ENCODE results near the gene ARF6.
"Not testable (repeated sequence)": the region's sequence is repeated elsewhere in the genome, so short reads cannot be mapped to it uniquely, and the experiment has no call there.

ARF6 gene

DNA sequence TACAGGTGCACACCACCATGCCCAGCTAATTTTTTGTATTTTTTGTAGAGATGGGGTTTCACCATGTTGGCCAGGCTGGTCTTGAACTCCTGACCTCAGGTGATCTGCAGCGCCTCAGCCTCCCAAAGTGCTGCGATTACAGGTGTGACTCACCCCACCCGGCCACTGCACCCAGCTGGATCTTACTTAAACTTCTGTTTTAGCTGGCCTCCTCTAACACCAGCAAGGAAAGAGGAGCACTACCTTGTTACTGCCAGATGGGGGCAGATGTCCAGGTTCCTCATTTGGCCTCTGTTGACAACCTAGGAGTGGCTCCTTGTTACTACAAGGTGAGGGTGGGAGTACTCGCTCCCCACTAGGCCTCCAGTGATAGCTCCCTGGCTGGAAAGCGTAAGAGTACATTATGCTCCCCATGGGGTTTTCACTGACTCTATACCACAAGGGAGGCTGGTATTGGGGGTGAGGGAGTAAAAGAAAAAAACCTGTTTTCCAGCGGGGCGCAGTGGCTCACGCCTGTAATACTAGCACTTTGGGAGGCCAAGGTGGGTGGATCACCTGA, 13.2 kb upstream of the ARF6 start:
- H3K9ac ChIP-seq (ENCODE audit: low read length in 2 of 2): no peak overlapping the region
- no peaks in the 10 kb centered on the region for H3K36me3 ChIP-seq (ENCODE audit: control insufficient read depth in 2 of 2, insufficient read depth in 2 of 2, low read length in 2 of 2)
- H3K4me1 ChIP-seq (ENCODE audit: control insufficient read depth, insufficient read depth, low read length): no peaks in the 10 kb centered on the region
- H3K27me3 ChIP-seq (ENCODE audit: control insufficient read depth in 1 of 2, insufficient read depth in 2 of 2, low read length in 2 of 2): no peaks in the 10 kb centered on the region
- no peaks in the 10 kb centered on the region for H3K9me3 ChIP-seq (ENCODE audit: control insufficient read depth in 2 of 2, low read length in 2 of 2)
- H3K4me3 ChIP-seq (ENCODE audit: low read length in 2 of 2): no peak overlapping the region
- H3K27ac ChIP-seq (ENCODE audit: low read length): no peak overlapping the region

DNA sequence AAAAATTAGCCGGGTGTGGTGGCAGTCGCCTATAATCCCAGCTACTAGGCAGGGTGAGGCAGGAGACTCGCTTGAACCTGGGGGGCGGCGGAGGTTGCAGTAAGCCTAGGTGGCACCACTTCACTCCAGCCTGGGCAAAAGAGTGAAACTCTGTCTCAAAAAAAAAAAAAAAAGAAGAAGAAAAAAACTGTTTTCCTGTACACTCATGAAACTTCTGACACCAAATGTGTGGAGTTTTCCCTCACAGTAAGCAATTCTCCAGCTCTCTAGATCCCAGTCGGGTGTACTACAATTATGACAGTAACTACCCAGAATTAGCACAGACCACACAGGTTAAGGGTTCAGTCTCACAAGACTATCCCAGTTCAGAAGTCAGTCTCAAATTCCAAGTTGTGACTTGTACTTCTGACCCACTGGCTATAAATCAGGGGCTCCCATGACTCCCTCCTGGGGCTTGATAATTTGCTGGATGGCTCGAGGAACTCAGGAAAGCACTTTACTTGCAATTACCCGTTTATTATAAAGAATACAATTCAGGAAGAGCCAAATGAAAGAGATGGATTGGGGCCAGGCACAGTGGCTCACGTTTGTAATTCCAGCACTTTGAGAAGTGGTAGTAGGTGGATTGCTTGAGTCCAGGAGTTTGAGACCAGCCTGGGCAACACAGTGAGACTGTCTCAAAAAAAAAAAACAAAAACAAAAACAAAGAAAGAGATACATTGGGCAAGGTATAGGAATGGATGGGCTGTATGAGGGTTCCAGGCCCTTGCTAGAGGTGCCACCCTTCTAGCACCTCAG, 12.4 kb upstream of the ARF6 start:
- H3K9ac ChIP-seq (ENCODE audit: low read length in 2 of 2): no peak overlapping the region
- H3K4me1 ChIP-seq (ENCODE audit: control insufficient read depth, insufficient read depth, low read length): no peaks in the 10 kb centered on the region
- no peaks in the 10 kb centered on the region for H3K36me3 ChIP-seq (ENCODE audit: control insufficient read depth in 2 of 2, insufficient read depth in 2 of 2, low read length in 2 of 2)
- H3K4me3 ChIP-seq (ENCODE audit: low read length in 2 of 2): no peak overlapping the region
- no peaks in the 10 kb centered on the region for H3K27me3 ChIP-seq (ENCODE audit: control insufficient read depth in 1 of 2, insufficient read depth in 2 of 2, low read length in 2 of 2)
- H3K27ac ChIP-seq (ENCODE audit: low read length): no peak overlapping the region
- no peaks in the 10 kb centered on the region for H3K9me3 ChIP-seq (ENCODE audit: control insufficient read depth in 2 of 2, low read length in 2 of 2)

DNA sequence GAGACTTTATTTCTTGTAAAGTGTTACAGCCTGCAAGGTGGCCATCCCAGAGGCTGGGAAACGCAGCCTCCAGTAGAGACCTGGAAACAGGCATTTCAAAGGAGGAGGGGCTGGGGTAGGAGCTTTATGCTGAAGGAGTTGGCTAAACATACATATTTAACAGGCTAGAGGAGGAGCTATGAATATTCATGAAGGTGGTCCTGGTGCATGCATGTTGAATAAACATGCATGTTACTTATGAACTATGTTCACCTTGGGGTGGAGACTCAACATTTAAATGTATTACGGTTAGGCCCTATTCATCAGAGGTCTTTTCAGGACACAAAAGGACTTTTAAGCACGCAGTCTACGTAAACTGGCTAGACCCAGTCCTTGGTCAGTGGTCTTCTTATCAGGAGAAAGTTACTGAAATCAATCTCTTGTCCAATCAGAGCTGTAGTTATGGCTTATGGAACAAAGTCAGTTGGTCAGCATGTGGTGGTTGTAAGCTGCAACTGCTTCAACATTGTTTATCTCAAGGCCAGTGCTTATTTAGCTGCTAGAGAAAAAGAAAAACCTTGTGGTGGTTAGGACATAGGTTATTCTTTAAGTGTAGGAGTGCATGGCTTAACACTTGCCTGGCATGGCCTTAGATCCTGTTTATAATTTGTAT, 11.4 kb upstream of the ARF6 start:
- Histone ChIP-seq H3K9me3 (ENCODE audit: control insufficient read depth in 2 of 2, low read length in 2 of 2) (no peaks in the 10 kb centered on the region), H3K4me1 (ENCODE audit: control insufficient read depth, insufficient read depth, low read length) (no peaks in the 10 kb centered on the region), H3K27me3 (ENCODE audit: control insufficient read depth in 1 of 2, insufficient read depth in 2 of 2, low read length in 2 of 2) (no peaks in the 10 kb centered on the region), H3K36me3 (ENCODE audit: control insufficient read depth in 2 of 2, insufficient read depth in 2 of 2, low read length in 2 of 2) (no peaks in the 10 kb centered on the region), H3K9ac (ENCODE audit: low read length in 2 of 2) (no peak overlapping the region), H3K27ac (ENCODE audit: low read length) (no peak overlapping the region), H3K4me3 (ENCODE audit: low read length in 2 of 2) (no peak overlapping the region)

DNA sequence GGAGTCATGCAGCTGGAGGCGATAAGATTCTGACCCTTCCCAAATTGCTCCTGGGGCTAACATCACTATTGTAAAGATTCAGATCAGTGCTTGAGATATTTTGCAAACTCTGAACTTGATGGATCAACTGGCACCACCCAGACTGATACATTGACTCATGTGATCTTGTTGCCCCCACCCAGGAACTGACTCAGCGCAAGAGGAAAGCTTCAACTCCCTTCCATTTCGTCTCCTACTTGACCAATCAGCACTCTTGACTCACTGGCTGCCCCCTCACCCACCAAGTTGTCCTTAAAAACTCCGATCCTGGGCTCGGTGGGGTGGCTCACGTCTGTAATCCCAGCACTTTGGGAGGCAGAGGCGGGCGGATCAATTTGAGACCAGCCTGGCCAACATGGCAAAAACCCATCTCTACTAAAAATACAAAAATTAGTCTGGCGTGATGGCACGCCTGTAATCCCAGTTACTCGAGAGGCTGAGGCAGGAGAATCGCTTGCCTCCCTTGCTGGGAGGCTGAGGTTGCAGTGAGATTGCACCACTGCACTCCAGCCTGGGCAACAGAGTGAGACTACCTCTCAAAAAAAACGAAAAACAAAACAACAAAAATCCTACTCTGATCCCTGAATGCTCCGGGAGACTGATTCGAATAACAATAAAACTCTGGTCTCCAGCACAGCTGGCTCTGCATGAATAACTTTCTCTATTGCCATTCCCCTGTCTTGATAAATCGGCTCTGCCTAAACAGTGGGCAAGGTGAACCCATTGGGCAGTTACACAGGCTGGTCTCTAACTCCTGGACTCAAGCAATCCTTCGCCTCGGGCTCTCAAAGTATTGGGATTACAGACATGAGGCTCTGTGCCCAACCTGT, 9.8 kb upstream of the ARF6 start:
- no peak overlapping the region for H3K4me3 ChIP-seq (ENCODE audit: low read length in 2 of 2)
- no peaks in the 10 kb centered on the region for H3K27me3 ChIP-seq (ENCODE audit: control insufficient read depth in 1 of 2, insufficient read depth in 2 of 2, low read length in 2 of 2)
- H3K9me3 ChIP-seq (ENCODE audit: control insufficient read depth in 2 of 2, low read length in 2 of 2): no peaks in the 10 kb centered on the region
- H3K36me3 ChIP-seq (ENCODE audit: control insufficient read depth in 2 of 2, insufficient read depth in 2 of 2, low read length in 2 of 2): no peaks in the 10 kb centered on the region
- H3K4me1 ChIP-seq (ENCODE audit: control insufficient read depth, insufficient read depth, low read length): no peaks in the 10 kb centered on the region
- no peak overlapping the region for H3K27ac ChIP-seq (ENCODE audit: low read length)
- H3K9ac ChIP-seq (ENCODE audit: low read length in 2 of 2): no peak overlapping the region

DNA sequence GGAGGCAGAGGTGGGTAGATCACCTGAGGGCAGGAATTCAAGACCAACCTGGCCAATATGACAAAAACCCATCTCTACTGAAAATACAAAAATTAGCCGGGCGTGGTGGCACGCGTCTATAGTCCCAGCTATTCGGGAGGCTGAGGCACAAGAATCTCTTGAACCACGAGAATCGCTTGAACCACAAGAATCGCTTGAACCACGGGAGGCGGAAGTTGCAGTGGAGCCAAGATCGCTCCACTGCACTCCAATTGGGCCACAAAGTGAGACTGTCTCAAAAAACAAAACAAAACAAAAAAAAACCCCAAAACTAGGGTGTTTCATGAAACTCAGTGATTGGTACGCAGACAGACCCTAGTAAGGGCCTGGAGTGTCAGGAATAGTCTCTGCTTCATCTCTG, 6.4 kb upstream of the ARF6 start:
- H3K9me3 ChIP-seq (ENCODE audit: control insufficient read depth in 2 of 2, low read length in 2 of 2): no peaks in the 10 kb centered on the region
- H3K4me3 ChIP-seq (ENCODE audit: low read length in 2 of 2): no peak overlapping the region
- H3K9ac ChIP-seq (ENCODE audit: low read length in 2 of 2): no peak overlapping the region
- H3K27me3 ChIP-seq (ENCODE audit: control insufficient read depth in 1 of 2, insufficient read depth in 2 of 2, low read length in 2 of 2): no peaks in the 10 kb centered on the region
- H3K4me1 ChIP-seq (ENCODE audit: control insufficient read depth, insufficient read depth, low read length): no peaks in the 10 kb centered on the region
- no peaks in the 10 kb centered on the region for H3K36me3 ChIP-seq (ENCODE audit: control insufficient read depth in 2 of 2, insufficient read depth in 2 of 2, low read length in 2 of 2)
- H3K27ac ChIP-seq (ENCODE audit: low read length): no peak overlapping the region

DNA sequence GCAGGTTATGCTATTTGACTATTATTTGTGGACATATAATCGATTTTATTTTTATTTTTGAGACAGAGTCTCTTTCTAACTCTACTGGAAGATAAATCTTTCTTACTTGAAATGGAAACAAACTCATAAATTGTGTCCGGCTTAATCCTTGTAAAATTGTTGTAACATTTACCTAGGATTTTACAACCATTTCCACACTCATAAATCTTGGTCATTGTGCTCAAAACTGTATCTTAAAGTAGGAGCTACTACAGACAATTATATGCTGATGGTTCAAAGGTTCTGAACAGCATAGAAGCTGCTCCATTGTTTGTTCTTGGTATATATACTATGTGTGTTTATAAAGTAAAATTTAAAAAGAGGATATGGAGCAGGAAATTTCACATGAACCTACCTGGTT, 4.6 kb upstream of the ARF6 start:
- Histone ChIP-seq H3K9ac (ENCODE audit: low read length in 2 of 2) (no peak overlapping the region), H3K27ac (ENCODE audit: low read length) (no peak overlapping the region), H3K9me3 (ENCODE audit: control insufficient read depth in 2 of 2, low read length in 2 of 2) (no peaks in the 10 kb centered on the region), H3K27me3 (ENCODE audit: control insufficient read depth in 1 of 2, insufficient read depth in 2 of 2, low read length in 2 of 2) (no peaks in the 10 kb centered on the region), H3K4me3 (ENCODE audit: low read length in 2 of 2) (no peak overlapping the region), H3K4me1 (ENCODE audit: control insufficient read depth, insufficient read depth, low read length) (peaks cover 7% of the 10 kb centered on the region), H3K36me3 (ENCODE audit: control insufficient read depth in 2 of 2, insufficient read depth in 2 of 2, low read length in 2 of 2) (no peaks in the 10 kb centered on the region)

DNA sequence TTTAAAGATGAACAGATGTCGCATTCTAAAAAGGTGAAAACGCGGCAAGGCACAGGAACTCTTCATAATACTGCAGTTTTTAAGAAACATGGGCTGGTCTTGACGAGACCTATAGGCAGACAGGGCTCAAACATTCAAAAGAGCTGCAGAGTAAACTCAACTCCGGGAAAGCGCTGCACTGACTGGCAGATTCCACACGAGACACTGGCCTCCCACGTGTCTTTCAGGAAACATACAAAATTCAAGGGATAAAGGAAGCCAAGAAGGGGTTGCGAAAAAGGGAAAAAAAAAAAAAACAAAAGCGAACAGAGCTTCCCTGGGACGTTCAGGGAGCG, 614 bp upstream of the ARF6 start:
- H3K4me3 ChIP-seq (ENCODE audit: low read length in 2 of 2): peak overlapping the region; percentile 52 to 95
- peaks cover 0 to 10% of the 10 kb centered on the region in 2 donors for H3K36me3 ChIP-seq (ENCODE audit: control insufficient read depth in 2 of 2, insufficient read depth in 2 of 2, low read length in 2 of 2)
- no peaks in the 10 kb centered on the region for H3K27me3 ChIP-seq (ENCODE audit: control insufficient read depth in 1 of 2, insufficient read depth in 2 of 2, low read length in 2 of 2)
- H3K9me3 ChIP-seq (ENCODE audit: control insufficient read depth in 2 of 2, low read length in 2 of 2): no peaks in the 10 kb centered on the region
- peak overlapping the region; percentile 98 for H3K27ac ChIP-seq (ENCODE audit: low read length)
- H3K4me1 ChIP-seq (ENCODE audit: control insufficient read depth, insufficient read depth, low read length): peaks cover 15% of the 10 kb centered on the region
- H3K9ac ChIP-seq (ENCODE audit: low read length in 2 of 2): peak overlapping the region; percentile 98

DNA sequence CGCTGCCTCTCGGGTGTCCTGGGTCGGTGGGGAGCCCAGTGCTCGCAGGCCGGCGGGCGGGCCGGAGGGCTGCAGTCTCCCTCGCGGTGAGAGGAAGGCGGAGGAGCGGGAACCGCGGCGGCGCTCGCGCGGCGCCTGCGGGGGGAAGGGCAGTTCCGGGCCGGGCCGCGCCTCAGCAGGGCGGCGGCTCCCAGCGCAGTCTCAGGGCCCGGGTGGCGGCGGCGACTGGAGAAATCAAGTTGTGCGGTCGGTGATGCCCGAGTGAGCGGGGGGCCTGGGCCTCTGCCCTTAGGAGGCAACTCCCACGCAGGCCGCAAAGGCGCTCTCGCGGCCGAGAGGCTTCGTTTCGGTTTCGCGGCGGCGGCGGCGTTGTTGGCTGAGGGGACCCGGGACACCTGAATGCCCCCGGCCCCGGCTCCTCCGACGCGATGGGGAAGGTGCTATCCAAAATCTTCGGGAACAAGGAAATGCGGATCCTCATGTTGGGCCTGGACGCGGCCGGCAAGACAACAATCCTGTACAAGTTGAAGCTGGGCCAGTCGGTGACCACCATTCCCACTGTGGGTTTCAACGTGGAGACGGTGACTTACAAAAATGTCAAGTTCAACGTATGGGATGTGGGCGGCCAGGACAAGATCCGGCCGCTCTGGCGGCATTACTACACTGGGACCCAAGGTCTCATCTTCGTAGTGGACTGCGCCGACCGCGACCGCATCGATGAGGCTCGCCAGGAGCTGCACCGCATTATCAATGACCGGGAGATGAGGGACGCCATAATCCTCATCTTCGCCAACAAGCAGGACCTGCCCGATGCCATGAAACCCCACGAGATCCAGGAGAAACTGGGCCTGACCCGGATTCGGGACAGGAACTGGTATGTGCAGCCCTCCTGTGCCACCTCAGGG, 679 bp downstream of the ARF6 start:
- H3K4me3 ChIP-seq (ENCODE audit: low read length in 2 of 2): peak overlapping the region; percentile 87 to 95
- peaks cover 15% of the 10 kb centered on the region for H3K4me1 ChIP-seq (ENCODE audit: control insufficient read depth, insufficient read depth, low read length)
- H3K27ac ChIP-seq (ENCODE audit: low read length): peak overlapping the region; percentile 98
- H3K9ac ChIP-seq (ENCODE audit: low read length in 2 of 2): peak overlapping the region; percentile 98
- H3K9me3 ChIP-seq (ENCODE audit: control insufficient read depth in 2 of 2, low read length in 2 of 2): no peaks in the 10 kb centered on the region
- peaks cover 0 to 10% of the 10 kb centered on the region in 2 donors for H3K36me3 ChIP-seq (ENCODE audit: control insufficient read depth in 2 of 2, insufficient read depth in 2 of 2, low read length in 2 of 2)
- H3K27me3 ChIP-seq (ENCODE audit: control insufficient read depth in 1 of 2, insufficient read depth in 2 of 2, low read length in 2 of 2): no peaks in the 10 kb centered on the region

DNA sequence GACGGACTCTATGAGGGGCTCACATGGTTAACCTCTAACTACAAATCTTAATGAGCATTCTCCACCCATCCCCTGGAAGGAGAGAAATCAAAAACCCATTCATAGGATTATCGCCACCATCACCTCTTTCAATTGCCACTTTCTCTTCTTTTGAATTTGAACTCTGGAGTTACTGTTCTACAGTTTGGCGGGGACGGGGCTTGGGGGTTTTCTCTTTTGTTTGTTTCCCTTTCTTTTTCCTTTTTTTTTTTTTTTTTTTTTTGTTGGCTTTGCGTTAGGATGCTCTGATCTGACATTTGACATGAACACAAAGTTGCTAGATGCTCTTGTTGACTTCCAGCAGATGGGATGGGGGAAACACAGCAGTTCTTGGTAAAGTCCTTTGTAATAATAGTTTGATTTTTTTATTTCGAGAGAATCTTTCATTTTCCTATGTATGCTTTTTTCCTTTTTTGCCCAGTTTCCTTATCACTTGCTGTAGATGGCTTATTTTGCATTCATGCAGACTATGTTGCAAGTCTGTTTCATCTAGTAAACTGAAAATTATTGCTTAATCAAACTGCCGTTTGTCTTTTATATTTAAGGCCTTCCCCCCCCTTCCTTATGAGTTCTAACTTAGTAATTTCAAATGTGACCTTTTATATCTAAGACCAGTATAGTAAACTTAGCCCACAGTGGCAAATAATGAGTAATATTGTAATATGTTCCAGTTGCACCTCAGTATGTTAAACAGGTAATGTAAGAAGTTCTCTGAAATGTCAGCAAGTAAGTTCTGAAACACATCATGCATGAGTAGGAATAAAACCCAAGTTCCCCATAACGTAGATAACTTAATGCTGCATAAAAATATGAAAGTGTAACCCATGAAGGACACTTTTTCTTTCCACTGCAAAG, 1.6 kb downstream of the ARF6 start:
- Histone ChIP-seq H3K4me1 (ENCODE audit: control insufficient read depth, insufficient read depth, low read length) (peaks cover 15% of the 10 kb centered on the region), H3K9ac (ENCODE audit: low read length in 2 of 2) (peak overlapping the region; percentile 98), H3K4me3 (ENCODE audit: low read length in 2 of 2) (peak overlapping the region; percentile 87 to 95), H3K27ac (ENCODE audit: low read length) (peak overlapping the region; percentile 98)
- H3K27me3 ChIP-seq (ENCODE audit: control insufficient read depth in 1 of 2, insufficient read depth in 2 of 2, low read length in 2 of 2); H3K9me3 ChIP-seq (ENCODE audit: control insufficient read depth in 2 of 2, low read length in 2 of 2); H3K36me3 ChIP-seq (ENCODE audit: control insufficient read depth in 2 of 2, insufficient read depth in 2 of 2, low read length in 2 of 2): not testable (repeated sequence)
